ENCODE data around the gene SSU72. TPM values are rescaled to one million over a fixed set of nuclear protein-coding genes. Genes with fewer than 3 reads are reported as not detected.
A peak's percentile ranks its signal among the peaks of the same experiment; 100 is the strongest.

Gene SSU72
- total RNA-seq, 4 donors from 2014 or later: 129 to 161 (median 146) TPM

GRCh38 chr1:1612104-1612400, 37.4 kb upstream of the SSU72 start:
- no peaks in the 10 kb centered on the region for H3K36me3 ChIP-seq
- H3K9me3 ChIP-seq: no peaks in the 10 kb centered on the region
- H3K27me3 ChIP-seq: no peaks in the 10 kb centered on the region
- 87 to 90% methylated on average over 3 of the region's 3 CpGs for WGBS, 2 donors
- peaks cover 0 to 44% (median 24%) of the 10 kb centered on the region in 4 donors for H3K4me1 ChIP-seq
- no peak for DNase-seq (ENCODE audit: low spot score in 2 of 2)
- H3K27ac ChIP-seq: peak overlapping the region in 1 of 4 donors; percentile 17
- TF ChIP-seq POLR2A (IDR thresholded peaks at IDR 0.05) (no peak), CTCF (IDR thresholded peaks at IDR 0.05) (no peak), EP300 (IDR thresholded peaks at IDR 0.05) (no peak)
- H3K4me3 ChIP-seq: no peak overlapping the region

- Histone ChIP-seq H3K9me3 (no peaks in the 10 kb centered on the region), H3K27me3 (no peaks in the 10 kb centered on the region), H3K36me3 (no peaks in the 10 kb centered on the region), H3K27ac (no peak overlapping the region), H3K4me1 (peaks cover 0 to 35% (median 15%) of the 10 kb centered on the region in 4 donors), H3K4me3 (no peak overlapping the region)
- no peak for TF ChIP-seq EP300 (IDR thresholded peaks at IDR 0.05)
- no peak for DNase-seq (ENCODE audit: low spot score in 2 of 2)
- WGBS, 2 donors: 72 to 79% methylated on average over 9 of the region's 9 CpGs
Measured at GRCh38 chr1:1610796-1611195, 36.1 kb upstream of the SSU72 start.

GRCh38 chr1:1609822-1610485, 35.3 kb upstream of the SSU72 start:
- H3K27ac ChIP-seq: no peak overlapping the region
- no peak for DNase-seq (ENCODE audit: low spot score in 2 of 2)
- H3K36me3 ChIP-seq: no peaks in the 10 kb centered on the region
- H3K4me1 ChIP-seq: peaks cover 0 to 35% (median 15%) of the 10 kb centered on the region in 4 donors
- no peak overlapping the region for H3K4me3 ChIP-seq
- WGBS, 2 donors: 65 to 67% methylated on average over 12 of the region's 12 CpGs
- H3K9me3 ChIP-seq: no peaks in the 10 kb centered on the region
- TF ChIP-seq POLR2A (IDR thresholded peaks at IDR 0.05): no peak
- H3K27me3 ChIP-seq: no peaks in the 10 kb centered on the region

- Histone ChIP-seq H3K4me3 (no peak overlapping the region), H3K9me3 (no peaks in the 10 kb centered on the region), H3K4me1 (peaks cover 0 to 8% (median 0%) of the 10 kb centered on the region in 4 donors), H3K27ac (no peak overlapping the region), H3K27me3 (peaks cover 0 to 6% of the 10 kb centered on the region in 2 donors), H3K36me3 (no peaks in the 10 kb centered on the region)
- DNase-seq (ENCODE audit: low spot score in 2 of 2): no peak
- no peak for TF ChIP-seq POLR2A (IDR thresholded peaks at IDR 0.05)
- no peak for TF ChIP-seq EP300 (IDR thresholded peaks at IDR 0.05)
- no peak for TF ChIP-seq CTCF (IDR thresholded peaks at IDR 0.05)
- WGBS, 2 donors: 87 to 88% methylated on average over 7 of the region's 13 CpGs
Measured at GRCh38 chr1:1606232-1606631, 31.6 kb upstream of the SSU72 start.

DNA sequence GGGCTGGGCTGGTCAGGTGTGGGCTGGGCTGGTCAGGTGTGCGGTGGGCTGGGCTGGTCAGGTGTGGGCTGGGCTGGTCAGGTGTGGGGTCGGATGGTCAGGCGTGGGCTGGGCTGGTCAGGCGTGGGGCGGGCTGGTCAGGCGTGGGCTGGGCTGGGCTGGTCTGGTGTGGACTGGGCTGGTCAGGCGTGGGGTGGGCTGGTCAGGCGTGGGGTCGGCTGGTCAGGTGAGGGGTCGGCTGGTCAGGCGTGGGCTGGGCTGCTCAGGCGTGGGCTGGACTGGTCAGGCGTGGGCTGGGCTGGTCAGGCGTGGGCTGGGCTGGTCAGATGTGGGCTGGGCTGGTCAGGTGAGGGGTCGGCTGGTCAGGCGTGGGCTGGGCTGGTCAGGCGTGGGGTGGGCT, 31.1 kb upstream of the SSU72 start:
- no peak overlapping the region for H3K4me3 ChIP-seq
- H3K9me3 ChIP-seq: no peaks in the 10 kb centered on the region
- 83 to 85% methylated on average over 10 to 16 of the region's 17 CpGs for WGBS, 2 donors
- TF ChIP-seq CTCF (IDR thresholded peaks at IDR 0.05) (no peak), EP300 (IDR thresholded peaks at IDR 0.05) (no peak)
- peaks cover 0 to 11% of the 10 kb centered on the region in 2 donors for H3K27me3 ChIP-seq
- no peak for DNase-seq (ENCODE audit: low spot score in 2 of 2)
- no peak overlapping the region for H3K27ac ChIP-seq
- peaks cover 0 to 5% (median 0%) of the 10 kb centered on the region in 4 donors for H3K4me1 ChIP-seq
- no peaks in the 10 kb centered on the region for H3K36me3 ChIP-seq

- Histone ChIP-seq H3K4me1 (peaks cover 0 to 8% (median 3%) of the 10 kb centered on the region in 4 donors), H3K4me3 (no peak overlapping the region), H3K27me3 (peaks cover 0 to 17% of the 10 kb centered on the region in 2 donors), H3K36me3 (no peaks in the 10 kb centered on the region), H3K27ac (no peak overlapping the region), H3K9me3 (no peaks in the 10 kb centered on the region)
- no peak for TF ChIP-seq EP300 (IDR thresholded peaks at IDR 0.05)
- no peak for TF ChIP-seq CTCF (IDR thresholded peaks at IDR 0.05)
- no peak for TF ChIP-seq POLR2A (IDR thresholded peaks at IDR 0.05)
- WGBS, 2 donors: 69 to 76% methylated on average over 11 to 14 of the region's 14 CpGs
- no peak for DNase-seq (ENCODE audit: low spot score in 2 of 2)
Measured at GRCh38 chr1:1605034-1605591, 30.4 kb upstream of the SSU72 start.

All from tibial nerve (tissue), 4 donors.